Suprapubic skin (tissue), 4 donors: ENCODE data around the gene FUT4. TPM values are rescaled to one million over a fixed set of nuclear protein-coding genes. Genes with fewer than 3 reads are reported as not detected.

Experiments used
- DNase-seq, 2 donors: peaks; one replicate each; pipeline ENCODE4 v3.0.0-alpha.2; 2019; ENCODE audit warnings: low spot score in 2 of 2
- H3K27ac ChIP-seq: fragments of 200-600 bp; sonication (generic); one replicate; pipeline ENCODE4 v1.5.1; 2019
- H3K27me3 ChIP-seq: fragments of 200-600 bp; sonication (generic); one replicate; pipeline ENCODE4 v1.5.1; 2019
- H3K36me3 ChIP-seq: fragments of 200-600 bp; sonication (generic); one replicate; pipeline ENCODE4 v1.5.1; 2019
- H3K4me1 ChIP-seq: fragments of 200-600 bp; sonication (generic); one replicate; pipeline ENCODE4 v1.5.1; 2019
- H3K4me3 ChIP-seq: fragments of 200-600 bp; sonication (generic); one replicate; pipeline ENCODE4 v1.5.1; 2019; ENCODE audit warnings: mild to moderate bottlenecking
- H3K9me3 ChIP-seq: fragments of 200-600 bp; sonication (generic); one replicate; pipeline ENCODE4 v1.5.1; 2019
- CTCF ChIP-seq, 2 donors: fragments of 200-600 bp in 1 of 2; fragments of 450-650 bp in 1 of 2; sonication (generic) in 1 of 2; IDR thresholded peaks; one replicate each; pipeline ENCODE4 v1.5.1; 2016 to 2019; ENCODE audit warnings: antibody characterized with exemption in 2 of 2, mild to moderate bottlenecking in 1 of 2, moderate library complexity in 1 of 2
- EP300 ChIP-seq: sonication (generic); formaldehyde crosslinking; IDR thresholded peaks from one replicate; pipeline ENCODE4 v1.6.1; 2017; ENCODE audit warnings: antibody characterized with exemption
- POLR2A ChIP-seq, 2 donors: fragments of 450-650 bp; IDR thresholded peaks; one replicate each; pipeline ENCODE4 v1.6.1; 2017; ENCODE audit warnings: antibody characterized with exemption in 2 of 2, mild to moderate bottlenecking in 2 of 2, moderate library complexity in 2 of 2
- POLR2AphosphoS5 ChIP-seq, 3 donors: sonication (generic); formaldehyde crosslinking; IDR thresholded peaks; one replicate each; pipeline ENCODE4 v1.6.1; 2017; ENCODE audit warnings: antibody characterized with exemption in 3 of 3
- WGBS: methylation state at CpG from one replicate; pipeline ENCODE4 v1.1.5; 2018; 5-methylcytosine and 5-hydroxymethylcytosine counted together
- total RNA-seq, 4 donors: library from RNA; depleted of rRNA; stranded (reverse); fragments of >200 nt; gene quantifications; one replicate each; pipeline ENCODE4 v1.1.0, GENCODE V29; 2016

Gene FUT4
- total RNA-seq, 4 donors from 2014 or later: 1.6 to 3.5 (median 2.8) TPM

DNA sequence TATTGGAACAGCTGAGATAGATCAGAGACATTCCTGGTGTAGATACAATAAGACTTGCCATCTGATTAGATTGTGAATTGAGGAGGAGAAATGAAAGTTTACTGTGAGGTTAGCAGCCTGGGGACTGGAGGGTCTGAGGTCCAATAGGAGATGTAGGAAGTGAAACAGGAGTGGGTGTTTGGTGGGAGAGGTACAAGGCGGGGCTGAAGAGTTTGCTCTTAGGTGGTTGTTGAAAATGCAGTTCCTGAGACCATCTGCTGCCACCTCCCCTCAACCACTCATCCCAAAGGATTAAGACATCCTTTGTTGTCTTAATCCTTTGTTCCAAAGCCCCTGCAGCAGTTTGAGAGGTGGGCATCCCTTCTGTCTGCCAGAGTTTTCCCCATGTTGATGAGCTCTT is 38.2 kb downstream of the FUT4 start:
- WGBS: 79% methylated on average over 1 of the region's 1 CpG
- no peaks in the 10 kb centered on the region for H3K36me3 ChIP-seq
- no peak for DNase-seq
- H3K9me3 ChIP-seq: no peaks in the 10 kb centered on the region
- H3K4me1 ChIP-seq: no peaks in the 10 kb centered on the region
- H3K4me3 ChIP-seq: no peak overlapping the region
- H3K27me3 ChIP-seq: no peaks in the 10 kb centered on the region
- H3K27ac ChIP-seq: no peak overlapping the region
- no peak for TF ChIP-seq CTCF (IDR thresholded peaks at IDR 0.05)
- no peak for TF ChIP-seq EP300
- no peak for TF ChIP-seq POLR2A (IDR thresholded peaks at IDR 0.05)
- no peak for TF ChIP-seq POLR2AphosphoS5 (IDR thresholded peaks at IDR 0.05)

- WGBS: 70% methylated on average over 4 of the region's 4 CpGs
- no peak overlapping the region for H3K27ac ChIP-seq
These were observed 39.6 kb downstream of the FUT4 start for GRCh38 chr11:94583213-94583865.

DNA sequence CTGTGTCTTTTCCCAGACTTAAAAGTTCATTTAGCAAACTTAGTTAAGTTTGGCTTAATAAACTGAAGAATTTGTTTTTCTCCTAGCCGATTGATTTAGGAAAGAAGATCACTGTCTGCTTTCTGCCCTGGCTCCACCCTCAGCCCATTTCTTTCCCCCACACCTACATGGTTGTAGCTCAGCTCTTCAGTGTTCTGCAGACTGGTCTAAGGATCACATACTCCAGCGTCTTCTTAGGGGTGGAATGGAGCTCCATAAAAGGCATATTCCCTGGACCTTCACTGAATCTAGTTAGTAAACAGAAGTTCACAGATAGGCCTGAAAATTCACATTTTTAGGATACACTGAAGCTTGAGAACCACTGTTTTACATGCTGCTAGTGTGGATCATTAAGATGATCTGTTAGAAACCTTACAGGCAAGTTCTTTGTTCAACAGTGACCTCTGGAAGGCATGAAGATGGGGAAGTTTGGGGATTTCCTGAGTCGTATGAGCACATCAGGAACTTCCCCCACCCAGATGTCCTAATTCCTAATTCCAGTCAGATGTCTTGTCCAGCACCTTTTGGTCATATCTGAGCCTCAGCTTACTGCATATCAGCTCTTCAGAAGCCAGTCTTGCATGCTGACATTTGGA is 40.3 kb downstream of the FUT4 start:
- H3K36me3 ChIP-seq: peaks cover under 1% of the 10 kb centered on the region
- DNase-seq: no peak
- TF ChIP-seq EP300 (no peak), CTCF (IDR thresholded peaks at IDR 0.05) (no peak), POLR2AphosphoS5 (IDR thresholded peaks at IDR 0.05) (no peak), POLR2A (IDR thresholded peaks at IDR 0.05) (no peak)

More at GRCh38 chr11:94583213-94583865, 39.6 kb downstream of the FUT4 start:
- no peak for DNase-seq
- Histone ChIP-seq H3K4me3 (no peak overlapping the region), H3K4me1 (no peaks in the 10 kb centered on the region), H3K9me3 (no peaks in the 10 kb centered on the region), H3K36me3 (no peaks in the 10 kb centered on the region), H3K27me3 (no peaks in the 10 kb centered on the region)
- TF ChIP-seq POLR2AphosphoS5 (IDR thresholded peaks at IDR 0.05) (no peak), EP300 (no peak), POLR2A (IDR thresholded peaks at IDR 0.05) (no peak), CTCF (IDR thresholded peaks at IDR 0.05) (no peak)

DNA sequence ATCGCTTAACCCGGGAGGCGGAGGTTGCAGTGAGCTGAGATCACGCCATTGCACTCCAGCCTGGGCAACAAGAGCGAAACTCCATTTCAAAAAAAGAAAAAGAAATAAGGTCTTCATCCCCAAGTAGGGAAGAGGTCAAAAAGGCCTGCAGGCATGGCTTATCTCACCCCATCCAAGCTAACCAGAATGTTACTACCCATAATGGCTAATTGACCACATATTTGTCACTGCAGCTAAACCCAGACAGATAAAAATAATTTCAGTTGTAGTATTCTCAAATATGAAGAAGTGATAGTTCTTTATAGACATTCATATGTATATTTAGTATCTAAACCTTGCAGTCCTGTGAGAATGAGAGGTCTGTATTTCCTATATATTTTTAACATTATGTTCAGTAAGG is 41.3 kb downstream of the FUT4 start:
- WGBS: 97% methylated on average over 5 of the region's 5 CpGs
- no peak overlapping the region for H3K4me3 ChIP-seq
- H3K4me1 ChIP-seq: no peaks in the 10 kb centered on the region
- peaks cover 8% of the 10 kb centered on the region for H3K36me3 ChIP-seq
- H3K27ac ChIP-seq: no peak overlapping the region
- no peaks in the 10 kb centered on the region for H3K9me3 ChIP-seq
- no peak for DNase-seq
- no peaks in the 10 kb centered on the region for H3K27me3 ChIP-seq
- TF ChIP-seq POLR2AphosphoS5 (IDR thresholded peaks at IDR 0.05) (no peak), EP300 (no peak), POLR2A (IDR thresholded peaks at IDR 0.05) (no peak), CTCF (IDR thresholded peaks at IDR 0.05) (no peak)

More for the DNA sequence above, 40.3 kb downstream of the FUT4 start:
- Histone ChIP-seq H3K27ac (no peak overlapping the region), H3K9me3 (no peaks in the 10 kb centered on the region), H3K4me3 (no peak overlapping the region), H3K4me1 (no peaks in the 10 kb centered on the region), H3K27me3 (no peaks in the 10 kb centered on the region)
- WGBS: 46% methylated on average over 3 of the region's 3 CpGs

DNA sequence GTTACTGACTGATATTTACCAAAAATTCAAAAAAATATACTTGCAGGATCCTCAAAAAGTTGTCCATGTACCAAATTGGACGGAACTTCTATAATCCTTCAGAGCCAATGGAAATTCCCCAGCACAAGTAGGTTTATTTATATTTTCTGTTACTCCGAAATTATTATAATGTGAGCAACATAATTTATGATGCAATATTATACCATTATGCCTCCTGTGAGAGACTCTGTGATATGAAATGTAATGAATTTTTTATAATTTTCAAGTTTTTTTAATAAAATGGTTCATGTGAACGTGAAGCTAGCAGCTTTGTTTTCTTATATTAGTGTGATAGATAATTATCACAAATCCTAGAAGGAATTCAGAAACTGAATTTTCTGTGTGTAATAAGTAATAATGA is 41.7 kb downstream of the FUT4 start:
- Histone ChIP-seq H3K4me1 (no peaks in the 10 kb centered on the region), H3K9me3 (no peaks in the 10 kb centered on the region), H3K36me3 (peaks cover 8% of the 10 kb centered on the region), H3K27me3 (no peaks in the 10 kb centered on the region), H3K27ac (no peak overlapping the region), H3K4me3 (no peak overlapping the region)
- no peak for TF ChIP-seq POLR2A (IDR thresholded peaks at IDR 0.05)
- no peak for DNase-seq
- WGBS: 83% methylated on average over 3 of the region's 3 CpGs
